Effector memory CD4-positive, alpha-beta T cell (primary cell): ENCODE results near the gene CRYGN.

Experiments used
- DNase-seq, 3 donors: peaks; one replicate each; pipeline ENCODE4 v3.0.0-alpha.2; 2020
- H3K27ac ChIP-seq: 2 replicates; pipeline ENCODE4 v1.7.0; 2013; ENCODE audit warnings: mild to moderate bottlenecking, low read length, moderate library complexity; ENCODE audit not compliant: insufficient read depth, poor library complexity, severe bottlenecking
- H3K27me3 ChIP-seq: replicated peaks from 2 replicates; pipeline ENCODE4 v1.7.0; 2013; ENCODE audit warnings: mild to moderate bottlenecking, low read length; ENCODE audit not compliant: insufficient read depth, control insufficient read depth, poor library complexity, severe bottlenecking
- H3K36me3 ChIP-seq: 2 replicates; pipeline ENCODE4 v1.7.0; 2013; ENCODE audit warnings: mild to moderate bottlenecking, low read length, moderate library complexity; ENCODE audit not compliant: control insufficient read depth, insufficient read depth
- H3K4me1 ChIP-seq: 2 replicates; pipeline ENCODE4 v1.7.0; 2013; ENCODE audit warnings: low read length, mild to moderate bottlenecking; ENCODE audit not compliant: control insufficient read depth, insufficient read depth, poor library complexity, severe bottlenecking
- H3K4me3 ChIP-seq: 2 replicates; pipeline ENCODE4 v1.7.0; 2013; ENCODE audit warnings: low read length, low read depth, mild to moderate bottlenecking; ENCODE audit not compliant: insufficient read depth, poor library complexity, severe bottlenecking
- H3K9me3 ChIP-seq: 2 replicates; pipeline ENCODE4 v1.7.0; 2013; ENCODE audit warnings: mild to moderate bottlenecking, low read length, moderate library complexity; ENCODE audit not compliant: control insufficient read depth

CRYGN gene

DNA sequence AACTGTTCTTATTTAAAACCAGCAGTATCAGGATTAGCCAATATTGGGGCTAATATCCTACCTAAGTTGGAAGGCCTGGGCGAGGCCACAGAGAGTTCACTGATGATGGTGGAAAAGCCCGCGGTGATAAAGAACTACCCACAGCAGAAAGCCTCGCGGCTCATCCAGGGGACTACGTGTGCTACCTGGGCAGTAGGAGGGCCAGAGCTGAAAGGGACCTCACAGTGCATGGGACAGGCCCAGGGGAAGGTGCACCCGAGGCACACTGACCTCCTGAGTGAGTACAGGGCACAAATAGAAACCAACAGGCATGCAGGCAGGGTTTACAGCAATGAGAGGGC, 31.5 kb downstream of the CRYGN start:
- Histone ChIP-seq H3K27ac (peak overlapping the region; percentile 85), H3K4me3 (peak overlapping the region; percentile 12), H3K4me1 (peaks cover 31% of the 10 kb centered on the region), H3K27me3 (no peaks in the 10 kb centered on the region), H3K9me3 (no peaks in the 10 kb centered on the region), H3K36me3 (peaks cover 3% of the 10 kb centered on the region)
- no peak for DNase-seq

DNA sequence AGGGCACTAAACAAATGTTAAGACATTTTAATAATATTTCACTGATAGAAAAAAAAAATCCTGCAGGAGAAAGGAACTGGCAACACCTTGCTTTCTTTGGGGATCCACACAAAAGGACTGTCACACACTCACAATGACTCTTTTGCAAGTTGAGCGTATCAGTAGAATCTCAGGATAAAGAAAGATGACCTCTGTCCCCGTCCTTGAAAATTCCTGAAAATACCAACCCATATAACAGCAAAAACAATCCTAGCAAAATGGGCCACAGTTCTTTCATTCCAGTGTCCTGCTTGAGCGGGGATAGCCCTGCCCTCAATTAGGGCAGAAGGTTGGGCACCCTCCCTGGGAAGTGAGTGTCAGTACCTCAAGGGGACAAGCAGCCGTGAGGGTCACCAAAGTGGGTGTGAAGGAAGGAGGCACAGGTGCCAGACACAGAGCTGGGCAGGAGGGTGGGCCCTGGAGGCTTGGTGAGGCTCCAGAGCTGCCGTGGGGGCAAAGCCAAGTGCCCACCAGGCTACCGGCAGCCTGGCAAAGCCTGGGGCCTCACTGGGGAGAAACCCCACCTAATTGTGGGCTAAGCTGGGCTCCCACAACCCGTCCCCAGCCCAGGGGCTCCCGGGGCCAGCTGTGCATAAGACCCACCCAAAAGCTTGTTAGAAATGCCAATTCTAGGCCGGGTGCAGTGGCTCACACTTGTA, 32.9 kb downstream of the CRYGN start:
- Histone ChIP-seq H3K4me1 (peaks cover 31% of the 10 kb centered on the region), H3K27ac (no peak overlapping the region), H3K9me3 (no peaks in the 10 kb centered on the region), H3K4me3 (no peak overlapping the region), H3K27me3 (no peaks in the 10 kb centered on the region), H3K36me3 (no peaks in the 10 kb centered on the region)
- DNase-seq: no peak

DNA sequence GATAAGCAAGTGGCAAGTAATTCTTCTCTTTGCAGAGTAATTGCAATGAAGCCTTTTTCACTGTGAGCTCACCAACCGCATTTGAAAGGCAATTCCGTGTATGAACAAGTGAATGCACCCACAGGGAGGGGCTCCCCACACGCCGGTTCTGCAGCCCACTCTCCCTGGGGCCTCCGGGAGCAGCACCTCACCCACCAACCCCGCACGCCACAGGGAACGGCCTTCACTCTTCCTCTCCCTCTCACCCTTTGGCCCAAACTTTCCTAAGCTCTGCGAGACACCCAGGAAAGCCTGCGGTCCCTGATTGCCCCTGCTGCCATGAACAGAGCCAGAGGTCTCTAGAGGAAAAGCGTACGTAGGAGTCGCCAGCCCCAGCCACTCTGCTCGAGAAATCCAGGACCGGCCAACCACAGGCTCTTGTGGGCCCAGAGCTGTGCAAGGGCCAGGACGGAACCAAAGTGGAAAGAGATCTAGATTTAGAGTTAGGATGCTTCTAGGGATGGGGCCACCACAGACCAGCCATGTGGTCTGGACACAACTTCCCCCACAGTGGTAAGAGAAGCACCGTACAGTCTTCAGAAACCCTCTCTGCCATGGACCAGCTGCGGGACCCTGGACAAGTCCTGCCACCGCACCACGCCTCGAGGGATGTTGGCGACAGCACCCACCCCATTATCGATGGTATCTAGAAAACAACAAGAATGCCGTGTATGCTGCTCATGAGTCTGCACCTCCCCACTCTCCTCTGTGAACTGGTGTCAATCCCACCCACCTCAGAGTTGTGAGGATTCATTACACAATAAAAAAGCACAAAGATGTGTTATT, 33.7 kb downstream of the CRYGN start:
- no peak overlapping the region for H3K4me3 ChIP-seq
- no peaks in the 10 kb centered on the region for H3K9me3 ChIP-seq
- peaks cover 27% of the 10 kb centered on the region for H3K4me1 ChIP-seq
- no peaks in the 10 kb centered on the region for H3K36me3 ChIP-seq
- H3K27me3 ChIP-seq: no peaks in the 10 kb centered on the region
- DNase-seq: no peak
- no peak overlapping the region for H3K27ac ChIP-seq

DNA sequence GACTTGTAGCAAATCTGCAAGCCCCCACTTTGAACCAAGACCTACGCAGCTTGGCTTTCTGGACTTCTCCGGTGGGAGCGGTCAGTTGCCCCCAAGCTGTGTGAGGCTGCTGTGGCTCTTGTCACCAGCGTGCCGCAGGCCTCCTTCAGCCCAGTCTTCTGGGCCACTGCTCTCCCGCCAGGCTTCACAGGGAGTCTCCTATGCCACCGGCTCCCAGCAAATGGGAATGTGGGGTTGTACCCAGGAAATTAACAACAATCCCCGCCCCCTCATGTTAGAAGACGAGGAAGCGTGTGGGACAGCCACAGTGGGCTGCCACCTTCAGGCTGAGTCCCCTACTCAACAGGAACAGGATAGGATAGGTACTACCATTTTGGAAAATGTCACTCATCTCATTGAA, 34.4 kb downstream of the CRYGN start:
- DNase-seq: no peak
- no peak overlapping the region for H3K4me3 ChIP-seq
- H3K36me3 ChIP-seq: no peaks in the 10 kb centered on the region
- H3K27me3 ChIP-seq: no peaks in the 10 kb centered on the region
- no peaks in the 10 kb centered on the region for H3K9me3 ChIP-seq
- H3K27ac ChIP-seq: no peak overlapping the region
- H3K4me1 ChIP-seq: peaks cover 23% of the 10 kb centered on the region

DNA sequence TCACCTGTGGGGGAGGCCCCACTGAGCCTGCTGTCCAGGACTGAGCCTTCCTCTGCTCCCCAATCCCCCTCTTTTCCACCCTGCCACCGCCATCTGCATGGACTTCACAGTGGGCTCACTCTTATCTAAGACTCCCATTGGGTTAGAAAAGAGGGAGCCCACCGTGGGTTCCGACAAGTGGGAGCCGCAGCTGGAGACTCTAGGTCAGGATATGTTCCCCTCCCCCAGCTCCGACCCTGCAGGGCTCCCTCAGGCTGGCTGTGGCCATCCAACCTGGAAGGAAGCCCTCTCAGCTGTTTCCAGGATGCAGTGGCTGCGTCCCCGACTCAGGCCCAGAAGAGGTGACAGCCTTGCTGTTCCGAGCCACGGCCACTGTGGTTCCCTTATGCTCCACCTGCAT, 34.9 kb downstream of the CRYGN start:
- no peaks in the 10 kb centered on the region for H3K9me3 ChIP-seq
- H3K4me3 ChIP-seq: no peak overlapping the region
- no peaks in the 10 kb centered on the region for H3K36me3 ChIP-seq
- H3K4me1 ChIP-seq: peaks cover 18% of the 10 kb centered on the region
- H3K27me3 ChIP-seq: no peaks in the 10 kb centered on the region
- no peak overlapping the region for H3K27ac ChIP-seq
- DNase-seq: no peak

DNA sequence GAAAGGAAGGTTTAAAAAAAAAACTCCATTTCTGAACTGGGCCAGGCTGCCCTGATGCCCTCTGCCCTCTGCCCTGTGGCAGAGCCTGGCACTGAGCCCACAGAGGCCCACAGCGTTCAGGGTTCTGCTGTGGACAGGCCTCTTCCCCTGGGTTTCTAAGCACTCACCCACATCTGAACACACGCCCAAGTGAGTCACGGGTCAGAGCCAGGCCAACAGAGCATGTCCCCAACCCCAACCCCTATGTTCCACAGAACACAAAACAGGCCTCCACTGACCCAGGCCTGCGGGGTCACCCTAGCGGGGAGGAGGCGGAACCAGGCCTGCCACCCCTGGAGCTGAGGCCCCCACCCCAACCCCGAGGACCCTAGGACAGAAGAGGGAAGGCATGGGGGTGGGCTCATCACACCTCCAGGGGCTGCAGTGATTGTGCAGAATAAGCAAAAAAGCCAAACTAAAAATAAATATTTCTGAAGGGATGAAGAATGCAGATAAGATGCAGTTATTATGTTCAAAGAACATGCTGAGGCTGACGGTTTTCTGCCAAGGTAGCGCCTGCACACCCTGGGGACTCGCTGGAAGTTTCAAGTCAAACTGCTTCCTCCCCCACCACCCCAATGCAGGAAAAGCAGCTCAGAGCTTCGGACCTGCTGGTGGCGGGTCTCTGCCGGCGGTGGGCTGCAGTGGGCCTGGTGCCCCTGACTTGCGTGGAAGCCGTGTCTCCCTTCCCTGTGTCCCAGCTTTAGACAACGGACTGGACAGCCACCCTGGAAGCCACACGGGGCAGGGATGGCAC, 35.5 kb downstream of the CRYGN start:
- no peak for DNase-seq
- Histone ChIP-seq H3K27me3 (no peaks in the 10 kb centered on the region), H3K4me3 (no peak overlapping the region), H3K36me3 (no peaks in the 10 kb centered on the region), H3K9me3 (no peaks in the 10 kb centered on the region), H3K4me1 (peaks cover 16% of the 10 kb centered on the region), H3K27ac (no peak overlapping the region)

DNA sequence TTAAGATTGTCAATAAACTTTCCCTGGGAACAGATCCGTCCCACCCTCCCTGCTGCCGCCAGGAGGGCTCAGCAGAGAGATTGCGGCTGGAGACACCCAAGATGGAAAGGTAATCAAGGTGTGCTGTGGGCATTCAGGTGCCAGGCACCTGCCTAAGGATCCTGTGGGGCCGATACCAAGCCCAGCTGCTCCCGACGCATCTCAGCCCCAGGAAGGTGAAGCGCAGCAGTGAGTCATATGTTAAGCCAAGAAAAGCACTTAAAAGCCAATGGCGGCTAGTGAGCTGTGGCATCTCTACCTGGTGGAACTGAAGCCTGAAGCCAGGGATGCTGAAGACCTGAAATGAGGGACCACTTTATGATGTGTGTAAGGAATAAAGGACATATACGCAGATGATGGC, 36.2 kb downstream of the CRYGN start:
- no peaks in the 10 kb centered on the region for H3K36me3 ChIP-seq
- no peak overlapping the region for H3K27ac ChIP-seq
- H3K4me1 ChIP-seq: peaks cover 11% of the 10 kb centered on the region
- no peaks in the 10 kb centered on the region for H3K27me3 ChIP-seq
- no peak overlapping the region for H3K4me3 ChIP-seq
- DNase-seq: no peak
- H3K9me3 ChIP-seq: no peaks in the 10 kb centered on the region

DNA sequence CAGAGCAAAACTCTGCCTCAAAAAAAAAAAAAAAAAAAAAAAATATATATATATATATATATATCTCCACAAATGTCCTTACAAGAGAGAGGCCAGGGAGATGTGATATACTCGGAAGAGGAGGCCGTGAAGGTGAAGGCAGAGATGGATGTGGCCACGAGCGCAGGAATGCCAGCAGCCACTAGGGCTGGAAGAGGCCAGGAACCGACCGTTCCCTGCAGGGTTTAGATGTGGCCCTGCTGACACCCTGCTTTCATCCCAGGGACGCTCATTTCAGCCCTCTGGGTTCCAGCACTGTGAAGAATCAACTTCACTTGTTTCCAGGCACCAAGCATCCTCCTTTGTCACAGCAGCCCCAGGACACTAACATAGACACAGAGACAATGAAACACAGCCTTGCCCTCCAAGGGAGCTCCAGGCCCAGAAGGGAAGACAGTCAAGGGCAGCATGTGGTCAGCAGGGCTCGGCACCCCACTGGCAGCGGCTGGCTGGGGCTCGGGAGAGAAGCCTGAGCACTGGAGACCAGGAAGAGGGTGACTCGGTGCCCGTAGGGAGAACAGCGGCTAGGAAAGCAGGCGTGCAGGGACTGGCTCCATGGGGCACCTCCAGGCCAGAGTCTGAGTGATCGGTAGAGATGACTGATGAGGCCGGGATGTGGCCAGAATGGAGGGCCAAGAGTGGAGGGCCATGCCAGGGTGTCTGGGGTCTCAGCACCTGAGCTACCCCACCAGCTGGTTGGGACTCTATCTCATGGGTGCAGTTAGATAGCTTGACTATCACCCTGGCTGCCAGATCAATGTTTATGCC, 37.7 kb downstream of the CRYGN start:
- Histone ChIP-seq H3K27me3 (no peaks in the 10 kb centered on the region), H3K4me3 (no peak overlapping the region), H3K36me3 (no peaks in the 10 kb centered on the region), H3K9me3 (no peaks in the 10 kb centered on the region), H3K4me1 (peaks cover 6% of the 10 kb centered on the region), H3K27ac (no peak overlapping the region)
- no peak for DNase-seq

DNA sequence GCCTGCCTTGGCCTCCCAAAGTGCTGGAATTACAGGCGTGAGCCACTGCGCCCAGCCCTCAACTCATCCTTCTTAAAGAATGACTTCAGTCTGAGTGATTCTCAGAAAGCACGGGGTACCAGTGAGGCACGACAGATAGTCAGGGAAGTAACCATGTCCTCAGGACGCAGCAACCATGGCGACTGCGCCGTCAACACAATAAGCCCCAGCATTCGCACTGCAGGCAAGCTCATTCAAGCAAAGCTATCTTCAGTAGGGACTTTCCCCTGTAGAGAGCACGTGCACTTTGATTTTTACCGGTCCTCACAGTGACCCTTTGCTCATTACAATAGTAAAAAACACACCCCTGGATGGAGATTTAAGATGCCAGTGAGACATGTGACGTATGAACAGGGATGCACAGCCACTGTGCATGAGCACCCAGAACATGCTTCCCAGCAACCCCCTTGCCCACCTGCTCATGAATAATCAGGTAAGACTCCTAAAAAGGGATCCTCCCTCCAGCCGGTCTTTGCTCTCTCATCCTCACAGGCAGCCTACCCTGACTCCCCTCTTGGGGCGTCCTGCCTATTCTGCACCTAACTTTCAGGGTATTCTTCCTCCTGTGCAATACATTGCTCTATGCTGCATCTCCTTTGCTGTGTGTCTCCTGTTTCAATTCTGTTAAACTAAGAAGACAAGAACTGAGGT, 39.2 kb downstream of the CRYGN start:
- H3K4me1 ChIP-seq: peaks cover 8% of the 10 kb centered on the region
- H3K27me3 ChIP-seq: no peaks in the 10 kb centered on the region
- H3K9me3 ChIP-seq: no peaks in the 10 kb centered on the region
- no peak overlapping the region for H3K27ac ChIP-seq
- no peak overlapping the region for H3K4me3 ChIP-seq
- H3K36me3 ChIP-seq: no peaks in the 10 kb centered on the region
- no peak for DNase-seq
